ENCODE measurements around the gene IGF2BP3. TPM values are rescaled to one million over a fixed set of nuclear protein-coding genes. Genes with fewer than 3 reads are reported as not detected.

IGF2BP3 gene
- polyA plus RNA-seq, 4 donors = 0.75 to 66.3 TPM; not detected in 2

- H3K27me3 ChIP-seq (ENCODE audit: control insufficient read depth in 3 of 3, insufficient read depth in 3 of 3, low read length in 3 of 3) = no peaks in the 10 kb centered on the region
- peaks cover 0 to 3% (median 0%) of the 10 kb centered on the region in 3 donors for H3K4me1 ChIP-seq (ENCODE audit: control insufficient read depth in 3 of 3, insufficient read depth in 2 of 3, low read depth in 1 of 3, low read length in 2 of 3)
- 66 to 71% (median 68%) methylated on average over 3 of the region's 3 CpGs for WGBS, 3 donors
- H3K4me3 ChIP-seq (ENCODE audit: low read depth in 1 of 3, low read length in 3 of 3) = no peak overlapping the region
- FAIRE-seq = no peak
- H3K9me3 ChIP-seq (ENCODE audit: control insufficient read depth in 2 of 2, insufficient read depth in 1 of 2, low read depth in 1 of 2, low read length in 1 of 2) = no peaks in the 10 kb centered on the region
- no peak overlapping the region for H3K27ac ChIP-seq (ENCODE audit: low read depth in 1 of 3, low read length in 2 of 3)
- DNase-seq = no peak
- H3K36me3 ChIP-seq (ENCODE audit: control insufficient read depth in 3 of 3, insufficient read depth in 2 of 3, low read depth in 1 of 3, low read length in 3 of 3) = peaks cover 0 to 21% (median 0%) of the 10 kb centered on the region in 3 donors
These were observed 93.2 kb downstream of the IGF2BP3 start for GRCh38 chr7:23377134-23377533.

GRCh38 chr7:23373151-23374004 is 96.9 kb downstream of the IGF2BP3 start:
- no peak for DNase-seq
- Histone ChIP-seq H3K4me3 (ENCODE audit: low read depth in 1 of 3, low read length in 3 of 3) (no peak overlapping the region), H3K9me3 (ENCODE audit: control insufficient read depth in 2 of 2, insufficient read depth in 1 of 2, low read depth in 1 of 2, low read length in 1 of 2) (no peaks in the 10 kb centered on the region), H3K4me1 (ENCODE audit: control insufficient read depth in 3 of 3, insufficient read depth in 2 of 3, low read depth in 1 of 3, low read length in 2 of 3) (peaks cover 0 to 15% (median 0%) of the 10 kb centered on the region in 3 donors), H3K27me3 (ENCODE audit: control insufficient read depth in 3 of 3, insufficient read depth in 3 of 3, low read length in 3 of 3) (no peaks in the 10 kb centered on the region), H3K36me3 (ENCODE audit: control insufficient read depth in 3 of 3, insufficient read depth in 2 of 3, low read depth in 1 of 3, low read length in 3 of 3) (peaks cover 0 to 15% (median 0%) of the 10 kb centered on the region in 3 donors), H3K27ac (ENCODE audit: low read depth in 1 of 3, low read length in 2 of 3) (no peak overlapping the region)
- 61 to 77% (median 68%) methylated on average over 6 of the region's 6 CpGs for WGBS, 3 donors
- no peak for FAIRE-seq

GRCh38 chr7:23372611-23373010 is 97.7 kb downstream of the IGF2BP3 start:
- Histone ChIP-seq H3K27ac (ENCODE audit: low read depth in 1 of 3, low read length in 2 of 3) (no peak overlapping the region), H3K4me3 (ENCODE audit: low read depth in 1 of 3, low read length in 3 of 3) (no peak overlapping the region), H3K36me3 (ENCODE audit: control insufficient read depth in 3 of 3, insufficient read depth in 2 of 3, low read depth in 1 of 3, low read length in 3 of 3) (peaks cover 0 to 15% (median 0%) of the 10 kb centered on the region in 3 donors), H3K4me1 (ENCODE audit: control insufficient read depth in 3 of 3, insufficient read depth in 2 of 3, low read depth in 1 of 3, low read length in 2 of 3) (peaks cover 0 to 15% (median 0%) of the 10 kb centered on the region in 3 donors), H3K9me3 (ENCODE audit: control insufficient read depth in 2 of 2, insufficient read depth in 1 of 2, low read depth in 1 of 2, low read length in 1 of 2) (no peaks in the 10 kb centered on the region), H3K27me3 (ENCODE audit: control insufficient read depth in 3 of 3, insufficient read depth in 3 of 3, low read length in 3 of 3) (no peaks in the 10 kb centered on the region)
- no peak for DNase-seq
- WGBS, 3 donors = 80 to 88% (median 81%) methylated on average over 4 of the region's 4 CpGs
- no peak for FAIRE-seq

- H3K4me3 ChIP-seq (ENCODE audit: low read depth in 1 of 3, low read length in 3 of 3) = no peak overlapping the region
- FAIRE-seq (no peak), DNase-seq (no peak)
- H3K36me3 ChIP-seq (ENCODE audit: control insufficient read depth in 3 of 3, insufficient read depth in 2 of 3, low read depth in 1 of 3, low read length in 3 of 3) = peaks cover 0 to 18% (median 0%) of the 10 kb centered on the region in 3 donors
- no peak overlapping the region for H3K27ac ChIP-seq (ENCODE audit: low read depth in 1 of 3, low read length in 2 of 3)
- 83 to 90% (median 85%) methylated on average over 6 of the region's 6 CpGs for WGBS, 3 donors
- no peaks in the 10 kb centered on the region for H3K27me3 ChIP-seq (ENCODE audit: control insufficient read depth in 3 of 3, insufficient read depth in 3 of 3, low read length in 3 of 3)
- no peaks in the 10 kb centered on the region for H3K9me3 ChIP-seq (ENCODE audit: control insufficient read depth in 2 of 2, insufficient read depth in 1 of 2, low read depth in 1 of 2, low read length in 1 of 2)
- H3K4me1 ChIP-seq (ENCODE audit: control insufficient read depth in 3 of 3, insufficient read depth in 2 of 3, low read depth in 1 of 3, low read length in 2 of 3) = peaks cover 0 to 15% (median 0%) of the 10 kb centered on the region in 3 donors
These were observed 98.6 kb downstream of the IGF2BP3 start for GRCh38 chr7:23371654-23372053.

GRCh38 chr7:23369695-23370404 is 100.4 kb downstream of the IGF2BP3 start:
- Histone ChIP-seq H3K4me3 (ENCODE audit: low read depth in 1 of 3, low read length in 3 of 3) (no peak overlapping the region), H3K36me3 (ENCODE audit: control insufficient read depth in 3 of 3, insufficient read depth in 2 of 3, low read depth in 1 of 3, low read length in 3 of 3) (peaks cover 0 to 10% (median 0%) of the 10 kb centered on the region in 3 donors), H3K4me1 (ENCODE audit: control insufficient read depth in 3 of 3, insufficient read depth in 2 of 3, low read depth in 1 of 3, low read length in 2 of 3) (peaks cover 0 to 15% (median 0%) of the 10 kb centered on the region in 3 donors), H3K9me3 (ENCODE audit: control insufficient read depth in 2 of 2, insufficient read depth in 1 of 2, low read depth in 1 of 2, low read length in 1 of 2) (no peaks in the 10 kb centered on the region), H3K27ac (ENCODE audit: low read depth in 1 of 3, low read length in 2 of 3) (peak overlapping the region in 1 of 3 donors; percentile 59), H3K27me3 (ENCODE audit: control insufficient read depth in 3 of 3, insufficient read depth in 3 of 3, low read length in 3 of 3) (no peaks in the 10 kb centered on the region)
- 23 to 62% (median 39%) methylated on average over 5 of the region's 5 CpGs for WGBS, 3 donors
- peak; percentile 56 to 73 for DNase-seq
- no peak for FAIRE-seq

- DNase-seq = no peak
- Histone ChIP-seq H3K4me1 (ENCODE audit: control insufficient read depth in 3 of 3, insufficient read depth in 2 of 3, low read depth in 1 of 3, low read length in 2 of 3) (peaks cover 0 to 15% (median 0%) of the 10 kb centered on the region in 3 donors), H3K27ac (ENCODE audit: low read depth in 1 of 3, low read length in 2 of 3) (peak overlapping the region in 1 of 3 donors; percentile 59), H3K27me3 (ENCODE audit: control insufficient read depth in 3 of 3, insufficient read depth in 3 of 3, low read length in 3 of 3) (no peaks in the 10 kb centered on the region), H3K9me3 (ENCODE audit: control insufficient read depth in 2 of 2, insufficient read depth in 1 of 2, low read depth in 1 of 2, low read length in 1 of 2) (no peaks in the 10 kb centered on the region), H3K36me3 (ENCODE audit: control insufficient read depth in 3 of 3, insufficient read depth in 2 of 3, low read depth in 1 of 3, low read length in 3 of 3) (peaks cover 0 to 8% (median 0%) of the 10 kb centered on the region in 3 donors), H3K4me3 (ENCODE audit: low read depth in 1 of 3, low read length in 3 of 3) (no peak overlapping the region)
- 88 to 96% (median 92%) methylated on average over 4 of the region's 4 CpGs for WGBS, 3 donors
- no peak for FAIRE-seq
These were observed 101.2 kb downstream of the IGF2BP3 start for GRCh38 chr7:23369100-23369499.

GRCh38 chr7:23358152-23358674 is 112.1 kb downstream of the IGF2BP3 start:
- FAIRE-seq (no peak), DNase-seq (no peak)
- 89 to 97% (median 97%) methylated on average over 2 of the region's 2 CpGs for WGBS, 3 donors
- H3K4me3 ChIP-seq (ENCODE audit: low read depth in 1 of 3, low read length in 3 of 3) = no peak overlapping the region
- no peaks in the 10 kb centered on the region for H3K27me3 ChIP-seq (ENCODE audit: control insufficient read depth in 3 of 3, insufficient read depth in 3 of 3, low read length in 3 of 3)
- no peaks in the 10 kb centered on the region for H3K9me3 ChIP-seq (ENCODE audit: control insufficient read depth in 2 of 2, insufficient read depth in 1 of 2, low read depth in 1 of 2, low read length in 1 of 2)
- H3K27ac ChIP-seq (ENCODE audit: low read depth in 1 of 3, low read length in 2 of 3) = no peak overlapping the region
- peaks cover 0 to 3% (median 0%) of the 10 kb centered on the region in 3 donors for H3K4me1 ChIP-seq (ENCODE audit: control insufficient read depth in 3 of 3, insufficient read depth in 2 of 3, low read depth in 1 of 3, low read length in 2 of 3)
- H3K36me3 ChIP-seq (ENCODE audit: control insufficient read depth in 3 of 3, insufficient read depth in 2 of 3, low read depth in 1 of 3, low read length in 3 of 3) = peaks cover 0 to 10% (median 0%) of the 10 kb centered on the region in 3 donors

Measured in small intestine (tissue), 7 donors.